ENCODE measurements around the gene KIF6.

KIF6 gene

GRCh38 chr6:39706819-39707335 lies 18.3 kb downstream of the KIF6 start:
- Histone ChIP-seq H3K27me3 (ENCODE audit: insufficient read depth, low read length) (no peaks in the 10 kb centered on the region), H3K4me1 (ENCODE audit: insufficient read depth, low read length) (peaks cover 5% of the 10 kb centered on the region), H3K9me3 (ENCODE audit: insufficient read depth, low read depth, low read length) (no peaks in the 10 kb centered on the region), H3K4me3 (ENCODE audit: low read length) (no peak overlapping the region), H3K36me3 (ENCODE audit: insufficient read depth, low read depth, low read length) (no peaks in the 10 kb centered on the region), H3K27ac (ENCODE audit: low read length) (no peak overlapping the region), H3K9ac (ENCODE audit: low read depth, low read length) (no peak overlapping the region)

GRCh38 chr6:39702265-39702664 lies 22.9 kb downstream of the KIF6 start:
- Histone ChIP-seq H3K4me3 (ENCODE audit: low read length) (no peak overlapping the region), H3K27me3 (ENCODE audit: insufficient read depth, low read length) (no peaks in the 10 kb centered on the region), H3K36me3 (ENCODE audit: insufficient read depth, low read depth, low read length) (no peaks in the 10 kb centered on the region), H3K4me1 (ENCODE audit: insufficient read depth, low read length) (no peaks in the 10 kb centered on the region), H3K9me3 (ENCODE audit: insufficient read depth, low read depth, low read length) (no peaks in the 10 kb centered on the region), H3K9ac (ENCODE audit: low read depth, low read length) (no peak overlapping the region), H3K27ac (ENCODE audit: low read length) (no peak overlapping the region)

DNA sequence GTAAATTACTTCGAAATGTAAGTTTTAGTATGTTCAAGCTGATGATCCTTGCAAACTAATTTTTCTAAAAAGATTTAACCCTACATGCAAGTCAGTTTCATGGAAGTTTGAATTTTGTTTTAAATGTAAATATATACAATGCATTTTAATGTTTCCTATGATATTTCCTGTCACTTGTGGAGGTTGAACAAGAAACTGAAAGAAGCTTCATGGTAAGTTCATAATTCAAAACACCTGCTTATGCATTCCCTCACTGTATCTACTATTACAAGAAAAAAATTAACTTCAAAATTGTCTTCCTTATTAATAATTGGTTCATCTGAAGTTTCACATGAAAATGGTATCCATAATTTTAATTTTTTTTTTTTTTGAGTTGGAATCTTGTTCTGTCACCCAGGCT lies 24.8 kb downstream of the KIF6 start:
- Histone ChIP-seq H3K36me3 (ENCODE audit: insufficient read depth, low read depth, low read length) (no peaks in the 10 kb centered on the region), H3K4me3 (ENCODE audit: low read length) (no peak overlapping the region), H3K4me1 (ENCODE audit: insufficient read depth, low read length) (no peaks in the 10 kb centered on the region), H3K27me3 (ENCODE audit: insufficient read depth, low read length) (no peaks in the 10 kb centered on the region), H3K9ac (ENCODE audit: low read depth, low read length) (no peak overlapping the region), H3K9me3 (ENCODE audit: insufficient read depth, low read depth, low read length) (no peaks in the 10 kb centered on the region), H3K27ac (ENCODE audit: low read length) (no peak overlapping the region)

GRCh38 chr6:39698789-39699188 lies 26.4 kb downstream of the KIF6 start:
- Histone ChIP-seq H3K27me3 (ENCODE audit: insufficient read depth, low read length) (no peaks in the 10 kb centered on the region), H3K4me3 (ENCODE audit: low read length) (no peak overlapping the region), H3K36me3 (ENCODE audit: insufficient read depth, low read depth, low read length) (no peaks in the 10 kb centered on the region), H3K9me3 (ENCODE audit: insufficient read depth, low read depth, low read length) (no peaks in the 10 kb centered on the region), H3K27ac (ENCODE audit: low read length) (no peak overlapping the region), H3K4me1 (ENCODE audit: insufficient read depth, low read length) (no peaks in the 10 kb centered on the region), H3K9ac (ENCODE audit: low read depth, low read length) (no peak overlapping the region)

GRCh38 chr6:39696986-39697788 lies 28.0 kb downstream of the KIF6 start:
- no peaks in the 10 kb centered on the region for H3K9me3 ChIP-seq (ENCODE audit: insufficient read depth, low read depth, low read length)
- H3K27ac ChIP-seq (ENCODE audit: low read length) = no peak overlapping the region
- no peaks in the 10 kb centered on the region for H3K36me3 ChIP-seq (ENCODE audit: insufficient read depth, low read depth, low read length)
- no peak overlapping the region for H3K4me3 ChIP-seq (ENCODE audit: low read length)
- no peak overlapping the region for H3K9ac ChIP-seq (ENCODE audit: low read depth, low read length)
- H3K27me3 ChIP-seq (ENCODE audit: insufficient read depth, low read length) = no peaks in the 10 kb centered on the region
- H3K4me1 ChIP-seq (ENCODE audit: insufficient read depth, low read length) = no peaks in the 10 kb centered on the region

- Histone ChIP-seq H3K4me1 (ENCODE audit: insufficient read depth, low read length) (no peaks in the 10 kb centered on the region), H3K9ac (ENCODE audit: low read depth, low read length) (no peak overlapping the region), H3K36me3 (ENCODE audit: insufficient read depth, low read depth, low read length) (no peaks in the 10 kb centered on the region), H3K27me3 (ENCODE audit: insufficient read depth, low read length) (no peaks in the 10 kb centered on the region), H3K9me3 (ENCODE audit: insufficient read depth, low read depth, low read length) (no peaks in the 10 kb centered on the region), H3K27ac (ENCODE audit: low read length) (no peak overlapping the region), H3K4me3 (ENCODE audit: low read length) (no peak overlapping the region)
Measured at GRCh38 chr6:39695447-39695846, 29.8 kb downstream of the KIF6 start.

GRCh38 chr6:39693206-39693605 lies 32.0 kb downstream of the KIF6 start:
- no peaks in the 10 kb centered on the region for H3K36me3 ChIP-seq (ENCODE audit: insufficient read depth, low read depth, low read length)
- no peak overlapping the region for H3K27ac ChIP-seq (ENCODE audit: low read length)

DNA sequence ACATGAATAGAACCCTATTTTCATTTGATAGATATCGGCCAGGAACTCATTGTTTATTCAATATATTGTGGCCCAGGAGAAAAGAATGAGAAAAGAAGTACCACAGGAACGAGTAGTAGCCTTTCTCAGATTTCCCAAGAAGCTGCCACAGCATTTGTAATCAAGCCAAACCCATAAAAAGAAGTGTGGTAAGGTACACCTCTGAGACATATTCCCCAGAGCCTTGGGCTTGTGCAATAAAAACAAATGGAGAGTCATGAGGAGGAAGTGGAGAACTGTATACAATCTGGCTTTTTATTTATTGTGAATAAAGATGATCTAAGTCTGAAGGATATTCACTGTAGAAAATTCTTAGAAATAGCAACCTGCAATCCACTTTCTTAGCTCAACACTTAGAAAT lies 36.7 kb downstream of the KIF6 start:
- Histone ChIP-seq H3K27me3 (ENCODE audit: insufficient read depth, low read length) (no peaks in the 10 kb centered on the region), H3K27ac (ENCODE audit: low read length) (no peak overlapping the region), H3K4me1 (ENCODE audit: insufficient read depth, low read length) (no peaks in the 10 kb centered on the region), H3K9me3 (ENCODE audit: insufficient read depth, low read depth, low read length) (no peaks in the 10 kb centered on the region), H3K9ac (ENCODE audit: low read depth, low read length) (no peak overlapping the region), H3K36me3 (ENCODE audit: insufficient read depth, low read depth, low read length) (no peaks in the 10 kb centered on the region), H3K4me3 (ENCODE audit: low read length) (no peak overlapping the region)

More at GRCh38 chr6:39693206-39693605, 32.0 kb downstream of the KIF6 start:
- H3K9me3 ChIP-seq (ENCODE audit: insufficient read depth, low read depth, low read length) = no peaks in the 10 kb centered on the region
- no peak overlapping the region for H3K4me3 ChIP-seq (ENCODE audit: low read length)
- H3K9ac ChIP-seq (ENCODE audit: low read depth, low read length) = no peak overlapping the region
- H3K4me1 ChIP-seq (ENCODE audit: insufficient read depth, low read length) = no peaks in the 10 kb centered on the region
- H3K27me3 ChIP-seq (ENCODE audit: insufficient read depth, low read length) = no peaks in the 10 kb centered on the region

- Histone ChIP-seq H3K4me1 (ENCODE audit: insufficient read depth, low read length) (no peaks in the 10 kb centered on the region), H3K4me3 (ENCODE audit: low read length) (no peak overlapping the region), H3K27ac (ENCODE audit: low read length) (no peak overlapping the region), H3K9ac (ENCODE audit: low read depth, low read length) (no peak overlapping the region), H3K27me3 (ENCODE audit: insufficient read depth, low read length) (no peaks in the 10 kb centered on the region), H3K9me3 (ENCODE audit: insufficient read depth, low read depth, low read length) (no peaks in the 10 kb centered on the region), H3K36me3 (ENCODE audit: insufficient read depth, low read depth, low read length) (no peaks in the 10 kb centered on the region)
Measured at GRCh38 chr6:39686976-39687375, 38.2 kb downstream of the KIF6 start.

GRCh38 chr6:39685938-39686337 lies 39.3 kb downstream of the KIF6 start:
- no peak overlapping the region for H3K4me3 ChIP-seq (ENCODE audit: low read length)
- no peaks in the 10 kb centered on the region for H3K36me3 ChIP-seq (ENCODE audit: insufficient read depth, low read depth, low read length)
- no peak overlapping the region for H3K9ac ChIP-seq (ENCODE audit: low read depth, low read length)

GRCh38 chr6:39685489-39685826 lies 39.8 kb downstream of the KIF6 start:
- H3K27ac ChIP-seq (ENCODE audit: low read length) = no peak overlapping the region
- no peaks in the 10 kb centered on the region for H3K9me3 ChIP-seq (ENCODE audit: insufficient read depth, low read depth, low read length)
- no peak overlapping the region for H3K9ac ChIP-seq (ENCODE audit: low read depth, low read length)
- H3K4me3 ChIP-seq (ENCODE audit: low read length) = no peak overlapping the region
- no peaks in the 10 kb centered on the region for H3K4me1 ChIP-seq (ENCODE audit: insufficient read depth, low read length)
- H3K27me3 ChIP-seq (ENCODE audit: insufficient read depth, low read length) = no peaks in the 10 kb centered on the region
- H3K36me3 ChIP-seq (ENCODE audit: insufficient read depth, low read depth, low read length) = no peaks in the 10 kb centered on the region

More at GRCh38 chr6:39685938-39686337, 39.3 kb downstream of the KIF6 start:
- Histone ChIP-seq H3K27ac (ENCODE audit: low read length) (no peak overlapping the region), H3K4me1 (ENCODE audit: insufficient read depth, low read length) (no peaks in the 10 kb centered on the region), H3K27me3 (ENCODE audit: insufficient read depth, low read length) (no peaks in the 10 kb centered on the region), H3K9me3 (ENCODE audit: insufficient read depth, low read depth, low read length) (no peaks in the 10 kb centered on the region)

DNA sequence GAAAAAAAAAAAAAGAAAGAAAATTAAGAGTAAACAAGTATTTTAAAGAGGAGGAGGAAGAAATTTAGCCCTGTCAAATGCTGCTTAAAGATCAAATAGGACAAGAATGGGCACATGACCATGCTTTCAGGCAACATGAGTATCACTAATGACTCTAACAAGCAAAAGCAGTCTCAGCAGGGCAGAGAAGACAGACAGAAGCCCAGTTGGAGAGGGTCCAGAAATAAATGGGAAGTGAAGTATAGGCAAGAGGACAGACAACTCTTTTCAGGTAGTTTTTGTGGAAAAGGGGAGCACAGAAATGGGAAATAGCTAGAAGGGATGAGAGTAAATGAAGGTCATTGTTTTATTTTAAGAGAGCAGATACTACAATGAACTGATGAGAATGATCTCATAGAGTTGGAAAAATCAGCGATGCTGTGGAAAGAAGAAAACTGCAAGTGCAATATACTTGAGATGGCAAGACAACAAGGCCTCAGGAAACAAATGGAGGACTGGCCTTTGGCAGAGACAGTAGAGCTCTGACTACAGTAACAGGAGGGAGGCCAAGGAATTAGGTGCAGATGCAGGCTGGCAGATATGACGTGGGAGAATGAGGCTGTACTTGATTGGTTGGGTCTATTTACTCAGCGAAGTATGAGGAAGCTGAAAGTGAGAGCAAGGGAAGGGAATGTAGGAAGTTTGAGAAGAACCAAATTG lies 40.3 kb downstream of the KIF6 start:
- H3K4me3 ChIP-seq (ENCODE audit: low read length) = no peak overlapping the region

More for the DNA sequence above, 40.3 kb downstream of the KIF6 start:
- Histone ChIP-seq H3K27me3 (ENCODE audit: insufficient read depth, low read length) (no peaks in the 10 kb centered on the region), H3K9me3 (ENCODE audit: insufficient read depth, low read depth, low read length) (no peaks in the 10 kb centered on the region), H3K9ac (ENCODE audit: low read depth, low read length) (no peak overlapping the region), H3K4me1 (ENCODE audit: insufficient read depth, low read length) (no peaks in the 10 kb centered on the region), H3K36me3 (ENCODE audit: insufficient read depth, low read depth, low read length) (no peaks in the 10 kb centered on the region), H3K27ac (ENCODE audit: low read length) (no peak overlapping the region)

Measured in iPS-20b (cell line).